Left ventricle myocardium inferior (tissue), 1 donor: ENCODE data around the gene SCNN1G. TPM values are rescaled to one million over a fixed set of nuclear protein-coding genes. Genes with fewer than 3 reads are reported as not detected.

ENCODE experiments used
- DNase-seq: peaks from one replicate; pipeline ENCODE4 v3.0.0-alpha.2; 2020
- H3K27ac ChIP-seq: fragments of 200-600 bp; replicated peaks from 2 replicates; pipeline ENCODE4 v1.8.0; 2021
- H3K27me3 ChIP-seq: fragments of 200-600 bp; 2 replicates; pipeline ENCODE4 v1.8.0; 2021; ENCODE audit warnings: low read depth
- H3K36me3 ChIP-seq: fragments of 200-600 bp; 2 replicates; pipeline ENCODE4 v1.8.0; 2021
- H3K4me1 ChIP-seq: fragments of 200-600 bp; 2 replicates; pipeline ENCODE4 v1.8.0; 2021
- H3K4me3 ChIP-seq: fragments of 200-600 bp; 2 replicates; pipeline ENCODE4 v1.8.0; 2021; ENCODE audit warnings: mild to moderate bottlenecking, moderate library complexity
- H3K9me3 ChIP-seq: fragments of 200-600 bp; replicated peaks from 2 replicates; pipeline ENCODE4 v1.8.0; 2021
- intact Hi-C: fragments of 100-400 bp; cut with micrococcal nuclease; formaldehyde crosslinking; loops from one replicate; pipeline ENCODE4 v1.11.0; 2022
- total RNA-seq: library from RNA; stranded (reverse); fragmentation: NEBNext Ultra II Directional; extraction: Animal tissue kit (Norgen Biotek cat#: 25700); gene quantifications from one replicate; pipeline ENCODE4 v1.2.1, GENCODE V29; 2021
- TF ChIP-seq, protein P1 (sequence below): fragments of 200-600 bp; IDR thresholded peaks from 2 replicates; pipeline ENCODE4 v1.8.0; 2021; ENCODE audit warnings: antibody characterized with exemption, mild to moderate bottlenecking, borderline replicate concordance
- donor health status: DM: no; HTN: yes; CAD: no; lungs with severe emphysema.

SCNN1G gene
- total RNA-seq, 1 donor from 2014 or later: not detected

DNA sequence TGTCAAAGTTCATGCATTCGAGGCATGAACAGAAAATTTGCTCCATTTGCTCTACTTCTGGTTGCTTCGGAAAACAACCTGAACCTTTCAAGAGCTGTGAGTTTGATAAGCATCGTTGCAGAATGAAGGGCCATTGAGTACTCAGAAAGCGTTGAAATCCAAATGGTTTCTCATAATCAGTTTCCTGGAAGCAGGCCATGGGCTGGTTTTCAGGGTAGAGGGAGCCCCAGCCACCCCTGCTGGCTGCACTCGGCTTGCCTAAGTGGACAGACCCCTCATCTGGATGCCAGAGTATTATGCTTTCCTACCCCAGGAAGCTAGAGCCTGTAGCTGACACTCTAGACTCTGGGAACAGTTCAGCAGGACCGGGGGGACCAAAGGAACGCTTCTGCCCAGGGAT lies 24.4 kb downstream of the SCNN1G start:
- intact Hi-C loops: no loop called here
- TF ChIP-seq, protein P1, sequence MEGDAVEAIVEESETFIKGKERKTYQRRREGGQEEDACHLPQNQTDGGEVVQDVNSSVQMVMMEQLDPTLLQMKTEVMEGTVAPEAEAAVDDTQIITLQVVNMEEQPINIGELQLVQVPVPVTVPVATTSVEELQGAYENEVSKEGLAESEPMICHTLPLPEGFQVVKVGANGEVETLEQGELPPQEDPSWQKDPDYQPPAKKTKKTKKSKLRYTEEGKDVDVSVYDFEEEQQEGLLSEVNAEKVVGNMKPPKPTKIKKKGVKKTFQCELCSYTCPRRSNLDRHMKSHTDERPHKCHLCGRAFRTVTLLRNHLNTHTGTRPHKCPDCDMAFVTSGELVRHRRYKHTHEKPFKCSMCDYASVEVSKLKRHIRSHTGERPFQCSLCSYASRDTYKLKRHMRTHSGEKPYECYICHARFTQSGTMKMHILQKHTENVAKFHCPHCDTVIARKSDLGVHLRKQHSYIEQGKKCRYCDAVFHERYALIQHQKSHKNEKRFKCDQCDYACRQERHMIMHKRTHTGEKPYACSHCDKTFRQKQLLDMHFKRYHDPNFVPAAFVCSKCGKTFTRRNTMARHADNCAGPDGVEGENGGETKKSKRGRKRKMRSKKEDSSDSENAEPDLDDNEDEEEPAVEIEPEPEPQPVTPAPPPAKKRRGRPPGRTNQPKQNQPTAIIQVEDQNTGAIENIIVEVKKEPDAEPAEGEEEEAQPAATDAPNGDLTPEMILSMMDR: no peak

DNA sequence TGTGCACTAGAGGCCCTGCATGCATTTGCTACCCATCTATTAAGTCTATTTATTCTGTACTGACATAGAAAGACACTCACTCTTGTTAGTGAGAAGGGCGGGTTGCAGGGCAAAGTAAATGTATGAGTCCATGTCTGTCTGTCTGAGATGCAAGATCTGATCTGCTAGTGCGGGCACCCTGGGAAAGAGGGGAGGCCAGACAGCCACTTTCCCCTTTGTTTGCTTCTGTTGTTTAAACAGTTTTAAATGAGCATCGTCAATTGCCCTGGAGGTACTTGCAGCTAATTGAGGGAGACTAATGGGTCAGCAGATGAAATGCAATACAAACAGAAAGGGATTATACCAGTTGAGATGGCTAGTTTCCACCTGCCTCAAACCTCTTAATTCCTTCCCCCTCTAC lies 24.9 kb downstream of the SCNN1G start:
- no peak for DNase-seq
- peaks cover 50% of the 10 kb centered on the region for H3K27me3 ChIP-seq
- H3K4me1 ChIP-seq: no peaks in the 10 kb centered on the region
- no peak overlapping the region for H3K4me3 ChIP-seq
- no peak overlapping the region for H3K27ac ChIP-seq
- H3K9me3 ChIP-seq: no peaks in the 10 kb centered on the region
- H3K36me3 ChIP-seq: no peaks in the 10 kb centered on the region
- intact Hi-C loops: no loop called here
- TF ChIP-seq, protein P1: no peak

More for the DNA sequence above, 24.4 kb downstream of the SCNN1G start:
- no peaks in the 10 kb centered on the region for H3K36me3 ChIP-seq
- no peaks in the 10 kb centered on the region for H3K4me1 ChIP-seq
- no peak overlapping the region for H3K4me3 ChIP-seq
- no peak overlapping the region for H3K27ac ChIP-seq
- peaks cover 49% of the 10 kb centered on the region for H3K27me3 ChIP-seq
- no peak for DNase-seq
- H3K9me3 ChIP-seq: no peaks in the 10 kb centered on the region

DNA sequence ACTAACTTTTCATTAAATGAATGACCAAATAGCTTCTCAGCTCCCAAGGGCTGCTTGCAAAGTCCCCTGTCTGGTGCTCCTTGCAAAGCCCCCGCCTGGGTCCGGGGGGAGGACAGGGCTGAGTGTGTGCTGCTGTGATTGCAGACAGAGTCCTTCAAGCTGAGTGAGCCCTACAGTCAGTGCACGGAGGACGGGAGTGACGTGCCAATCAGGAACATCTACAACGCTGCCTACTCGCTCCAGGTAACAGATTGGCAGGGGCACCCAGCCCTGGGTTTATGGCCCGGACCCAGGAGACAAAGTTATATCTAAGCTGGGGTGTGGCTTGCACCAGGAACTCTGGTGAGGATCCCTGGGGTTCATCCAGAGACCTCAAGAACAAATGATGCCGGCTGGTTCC lies 27.1 kb downstream of the SCNN1G start:
- no peak overlapping the region for H3K4me3 ChIP-seq
- no peak overlapping the region for H3K27ac ChIP-seq
- no peaks in the 10 kb centered on the region for H3K4me1 ChIP-seq
- H3K27me3 ChIP-seq: peaks cover 52% of the 10 kb centered on the region
- TF ChIP-seq, protein P1: no peak
- no peak for DNase-seq
- no peaks in the 10 kb centered on the region for H3K9me3 ChIP-seq
- H3K36me3 ChIP-seq: no peaks in the 10 kb centered on the region
- intact Hi-C loops: no loop called here

DNA sequence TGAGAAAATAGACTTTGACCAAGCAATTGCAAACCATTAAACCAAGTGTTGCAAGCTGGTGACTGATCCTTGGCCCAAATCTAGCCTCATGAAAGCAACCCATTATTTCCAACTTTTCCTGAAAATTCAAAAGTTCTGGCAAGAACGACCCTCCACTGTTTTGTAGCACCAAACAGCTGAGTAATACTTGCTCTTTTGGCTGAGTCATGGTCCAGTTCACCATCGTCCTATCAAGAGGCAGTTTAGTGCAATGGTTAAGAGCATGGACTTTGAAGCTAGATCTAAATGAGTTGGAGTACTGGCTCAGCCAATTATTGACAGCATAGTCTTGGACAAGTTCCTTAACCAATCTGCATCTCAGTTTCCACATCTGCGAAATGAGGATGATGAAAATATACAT lies 31.3 kb downstream of the SCNN1G start:
- Histone ChIP-seq H3K36me3 (no peaks in the 10 kb centered on the region), H3K4me1 (no peaks in the 10 kb centered on the region), H3K4me3 (no peak overlapping the region), H3K27me3 (peaks cover 50% of the 10 kb centered on the region), H3K27ac (no peak overlapping the region), H3K9me3 (no peaks in the 10 kb centered on the region)
- intact Hi-C loops: no loop called here
- TF ChIP-seq, protein P1: no peak
- no peak for DNase-seq

DNA sequence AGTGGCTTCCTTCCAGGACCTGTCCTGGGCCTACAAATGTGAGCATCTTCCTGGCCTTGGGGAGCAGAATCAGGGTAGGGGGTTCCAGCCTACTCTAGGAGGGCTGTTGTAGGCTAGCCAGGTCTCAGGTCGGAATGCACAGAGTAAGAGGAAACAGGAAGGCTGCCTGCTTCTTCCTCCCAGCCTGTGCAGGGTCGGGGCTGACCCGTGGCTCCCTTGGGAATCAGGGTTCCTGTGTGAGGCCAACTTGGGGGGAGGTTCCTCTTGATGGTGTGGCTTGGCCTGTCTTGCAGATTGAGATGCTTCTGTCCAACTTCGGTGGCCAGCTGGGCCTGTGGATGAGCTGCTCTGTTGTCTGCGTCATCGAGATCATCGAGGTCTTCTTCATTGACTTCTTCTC lies 32.3 kb downstream of the SCNN1G start:
- Histone ChIP-seq H3K27me3 (peaks cover 40% of the 10 kb centered on the region), H3K36me3 (no peaks in the 10 kb centered on the region), H3K9me3 (no peaks in the 10 kb centered on the region), H3K4me3 (no peak overlapping the region), H3K27ac (no peak overlapping the region), H3K4me1 (no peaks in the 10 kb centered on the region)
- no peak for DNase-seq
- intact Hi-C loops: no loop called here
- TF ChIP-seq, protein P1: no peak

DNA sequence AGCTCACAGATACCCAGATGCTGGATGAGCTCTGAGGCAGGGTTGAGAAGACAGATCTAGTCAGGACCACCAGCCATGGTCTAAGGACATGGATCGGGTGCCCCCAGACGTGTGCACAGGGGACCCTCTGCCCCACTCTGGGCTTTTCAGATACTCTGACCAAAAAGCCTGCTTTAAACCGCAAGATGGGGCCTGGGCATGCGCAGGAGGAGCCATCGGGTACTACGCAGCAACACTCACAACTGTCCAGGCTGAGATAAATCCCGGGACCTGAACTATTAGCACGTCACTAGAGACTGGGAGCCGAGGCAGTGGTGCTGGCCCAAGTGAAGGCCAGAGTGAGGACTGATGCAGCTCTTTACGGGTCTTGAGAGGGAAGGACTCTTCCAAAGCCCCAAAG lies 32.9 kb downstream of the SCNN1G start:
- peaks cover 36% of the 10 kb centered on the region for H3K27me3 ChIP-seq
- H3K4me1 ChIP-seq: no peaks in the 10 kb centered on the region
- no peak for DNase-seq
- TF ChIP-seq, protein P1: no peak
- intact Hi-C loops: no loop called here
- H3K36me3 ChIP-seq: no peaks in the 10 kb centered on the region
- H3K9me3 ChIP-seq: no peaks in the 10 kb centered on the region
- H3K4me3 ChIP-seq: no peak overlapping the region
- no peak overlapping the region for H3K27ac ChIP-seq
